IMR-90 (cell line): ENCODE results near the gene LHPP. TPM values are rescaled to one million over a fixed set of nuclear protein-coding genes. Genes with fewer than 3 reads are reported as not detected.

Experiments
- ATAC-seq: fragments of 200-7000 bp; cut with Tn5 transposase; 2 replicates; pipeline ENCODE4 v1.9.1; 2020; ENCODE audit warnings: low read depth, mild to moderate bottlenecking, moderate library complexity
- BruUV-seq: library from RNA; stranded (reverse); fragments of 400-500 nt; replicated peaks from 2 replicates; lab custom pipeline; 2021; lab: Mats Ljungman, UMichigan
- CTCF ChIA-PET: fragments of 300-600 bp; formaldehyde crosslinking; extraction: SDS; loops from one replicate; lab custom pipeline; 2021; ENCODE audit warnings: antibody characterized with exemption; lab: Yijun Ruan, JAX
- POLR2A ChIA-PET: fragments of 300-600 bp; sonication (Branson Sonifier 250); formaldehyde crosslinking; loops from one replicate; lab custom pipeline; 2022; ENCODE audit warnings: antibody characterized with exemption; ENCODE audit not compliant: unreplicated experiment; lab: Charles Lee
- DNase-seq: peaks from one replicate; pipeline ENCODE4 v3.0.0; 2013
- H2AFZ ChIP-seq: replicated peaks from 2 replicates; pipeline ENCODE3; 2013; ENCODE audit warnings: low read length, mild to moderate bottlenecking; ENCODE audit not compliant: poor library complexity
- H2AK5ac ChIP-seq: 2 replicates; pipeline ENCODE4 v1.6.1; 2013; ENCODE audit warnings: low read depth, low read length, inconsistent platforms
- H2AK9ac ChIP-seq: replicated peaks from 2 replicates; pipeline ENCODE3; 2013; ENCODE audit warnings: mild to moderate bottlenecking, low read depth, low read length, moderate library complexity; ENCODE audit not compliant: poor library complexity
- H2BK120ac ChIP-seq: 2 replicates; pipeline ENCODE4 v1.6.1; 2013; ENCODE audit warnings: low read depth, low read length, inconsistent platforms
- H2BK15ac ChIP-seq: 3 replicates; pipeline ENCODE4 v1.6.1; 2013; ENCODE audit warnings: low read depth, low read length, inconsistent platforms
- H2BK20ac ChIP-seq: 2 replicates; pipeline ENCODE4 v1.6.1; 2013; ENCODE audit warnings: low read depth, mild to moderate bottlenecking, inconsistent platforms, low read length, moderate library complexity
- H2BK5ac ChIP-seq: 2 replicates; pipeline ENCODE4 v1.6.1; 2013; ENCODE audit warnings: mild to moderate bottlenecking, low read depth, low read length, inconsistent platforms; ENCODE audit not compliant: poor library complexity, severe bottlenecking
- H3K14ac ChIP-seq: replicated peaks from 2 replicates; pipeline ENCODE4 v1.6.1; 2013; ENCODE audit warnings: low read depth, low read length, inconsistent platforms
- H3K18ac ChIP-seq: 2 replicates; pipeline ENCODE4 v1.6.1; 2013; ENCODE audit warnings: low read depth, low read length, control low read depth
- H3K23ac ChIP-seq: 2 replicates; pipeline ENCODE4 v1.6.1; 2013; ENCODE audit warnings: low read depth, low read length, inconsistent platforms
- H3K27ac ChIP-seq: 2 replicates; pipeline ENCODE4 v1.5.1; 2013; ENCODE audit warnings: mild to moderate bottlenecking, control low read depth, low read length; ENCODE audit not compliant: insufficient read depth
- H3K27me3 ChIP-seq: 2 replicates; pipeline ENCODE4 v1.6.1; 2013; ENCODE audit warnings: low read length; ENCODE audit not compliant: control insufficient read depth, insufficient read depth
- H3K36me3 ChIP-seq: 2 replicates; pipeline ENCODE4 v1.6.1; 2013; ENCODE audit warnings: low read length, mixed read lengths; ENCODE audit not compliant: control insufficient read depth, insufficient read depth
- H3K4ac ChIP-seq: 2 replicates; pipeline ENCODE4 v1.6.1; 2013; ENCODE audit warnings: low read depth, low read length, inconsistent platforms
- H3K4me1 ChIP-seq: 2 replicates; pipeline ENCODE4 v1.6.1; 2013; ENCODE audit warnings: low read length, mixed read lengths; ENCODE audit not compliant: control insufficient read depth, insufficient read depth
- H3K4me2 ChIP-seq: 2 replicates; pipeline ENCODE4 v1.6.1; 2013; ENCODE audit warnings: low read depth, mild to moderate bottlenecking, control low read depth, low read length, moderate library complexity
- H3K4me3 ChIP-seq: 2 replicates; pipeline ENCODE4 v1.5.1; 2013; ENCODE audit warnings: low read depth, mild to moderate bottlenecking, control low read depth, low read length, moderate library complexity; ENCODE audit not compliant: insufficient read depth
- H3K56ac ChIP-seq: 2 replicates; pipeline ENCODE4 v1.6.1; 2013; ENCODE audit warnings: low read length, inconsistent platforms; ENCODE audit not compliant: insufficient read depth; ENCODE audit errors: extremely low read depth
- H3K79me1 ChIP-seq, 2 experiments: 2 replicates each; pipeline ENCODE4 v1.6.1; 2013; ENCODE audit warnings: low read length in 2 of 2, inconsistent platforms in 1 of 2, low read depth in 1 of 2
- H3K9ac ChIP-seq: 2 replicates; pipeline ENCODE4 v1.6.1; 2013; ENCODE audit warnings: low read depth, low read length, control low read depth
- H3K9me1 ChIP-seq: 2 replicates; pipeline ENCODE4 v1.6.1; 2013; ENCODE audit warnings: low read length, inconsistent platforms; ENCODE audit not compliant: insufficient read depth
- H3K9me3 ChIP-seq: 2 replicates; pipeline ENCODE4 v1.6.1; 2013; ENCODE audit warnings: low read length; ENCODE audit not compliant: control insufficient read depth, insufficient read depth
- H4K20me1 ChIP-seq: 2 replicates; pipeline ENCODE4 v1.6.1; 2013; ENCODE audit warnings: low read length, inconsistent platforms; ENCODE audit not compliant: insufficient read depth
- H4K5ac ChIP-seq: 2 replicates; pipeline ENCODE4 v1.6.1; 2013; ENCODE audit warnings: mild to moderate bottlenecking, low read depth, low read length, control low read depth
- H4K8ac ChIP-seq, 2 experiments: 2 replicates each; pipeline ENCODE4 v1.6.1; 2013; ENCODE audit warnings: low read depth in 2 of 2, low read length in 2 of 2, control low read depth in 1 of 2, inconsistent platforms in 1 of 2
- H4K91ac ChIP-seq: 2 replicates; pipeline ENCODE4 v1.6.1; 2013; ENCODE audit warnings: low read depth, low read length, inconsistent platforms; ENCODE audit not compliant: insufficient read depth
- WGBS, 2 experiments: methylation state at CpG; one replicate each; pipeline versions ENCODE4 v1.1.5 to v1.1.7; 2013; ENCODE audit warnings: missing lambda C conversion rate in 2 of 2; ENCODE audit not compliant: insufficient read length in 1 of 2; ENCODE audit errors: extremely low coverage in 2 of 2; 5-methylcytosine and 5-hydroxymethylcytosine counted together
- dilution Hi-C: fragments of 300-500 bp; cut with HindIII; formaldehyde crosslinking; loops from one replicate; pipeline ENCODE4 v1.14.3; 2018; ENCODE audit warnings: low sequenced_read_pairs; ENCODE audit not compliant: unreplicated experiment
- in situ Hi-C: fragments of 300-500 bp; cut with MboI; formaldehyde crosslinking; loops from 3 replicates; pipeline ENCODE4 v1.14.3; 2019; ENCODE audit warnings: low sequenced_read_pairs, inconsistent platforms, mixed read lengths
- intact Hi-C: fragments of 100-400 bp; cut with micrococcal nuclease; formaldehyde crosslinking; loops from 2 replicates; pipeline ENCODE4 v1.10.0; 2022
- polyA plus RNA-seq, 3 experiments: library from polyadenylated mRNA; depleted of rRNA; stranded (reverse); fragments of >200 nt; gene quantifications; 2 replicates each; pipeline ENCODE4 v1.2.3, GENCODE V29; 2012; ENCODE audit warnings: low replicate concordance in 1 of 3
- total RNA-seq: library from RNA; depleted of rRNA; stranded (reverse); fragments of >200 nt; gene quantifications from 2 replicates; pipeline ENCODE4 v1.2.3, GENCODE V29; 2012
- TF ChIP-seq, protein P1 (sequence below): conservative IDR thresholded peaks from 2 replicates; pipeline ENCODE4 v1.5.1; 2012; ENCODE audit warnings: mild to moderate bottlenecking, low read depth, low read length, improper control_type of control experiment

LHPP gene
- total and polyA plus RNA-seq, 2 of the 4 experiments (the other 2 are of a cell fraction) = 2.7 to 8.3 TPM

DNA sequence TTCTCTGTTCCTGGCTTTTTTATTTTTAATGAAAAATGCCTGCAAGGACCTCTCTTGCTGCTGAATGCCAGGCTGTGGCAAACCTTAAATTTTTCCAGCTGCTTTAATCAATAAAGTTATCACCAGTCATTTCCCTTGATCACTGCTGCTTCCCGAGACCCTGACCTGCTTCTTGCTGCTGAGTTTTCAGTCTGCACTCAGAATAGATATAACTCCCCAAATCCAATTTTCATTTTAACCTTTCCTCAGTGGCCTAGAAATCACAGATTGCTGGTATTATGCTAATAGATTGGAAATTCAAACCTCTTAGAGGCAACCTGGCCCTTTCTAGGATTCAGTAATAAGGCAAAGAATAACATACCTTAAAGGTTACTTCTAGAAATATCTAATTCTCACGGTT lies 43.7 kb downstream of the LHPP start:
- Histone ChIP-seq H3K27ac (no peak overlapping the region), H4K8ac (no peak overlapping the region), H2AFZ (no peak overlapping the region), H3K23ac (no peak overlapping the region), H3K14ac (no peak overlapping the region), H4K20me1 (no peaks in the 10 kb centered on the region), H3K36me3 (no peaks in the 10 kb centered on the region), H2BK20ac (no peak overlapping the region), H2BK120ac (no peak overlapping the region), H2BK15ac (no peak overlapping the region), H3K9me1 (no peaks in the 10 kb centered on the region), H3K9me3 (0 out of 2 replicates have a peak, but pooled peaks cover 2% of the 10 kb centered on the region), H3K56ac (no peak overlapping the region), H4K5ac (no peak overlapping the region), H3K4ac (no peak overlapping the region), H3K4me1 (no peaks in the 10 kb centered on the region), H3K18ac (no peak overlapping the region), H2AK5ac (no peak overlapping the region), H2BK5ac (no peak overlapping the region), H4K91ac (no peak overlapping the region), H3K9ac (no peak overlapping the region), H2AK9ac (no peak overlapping the region), H3K4me2 (no peak overlapping the region), H3K4me3 (no peak overlapping the region), H3K27me3 (no peaks in the 10 kb centered on the region), H3K79me1 (no peaks in the 10 kb centered on the region)
- ChIA-PET POLR2A (no interaction called here), CTCF (no interaction called here)
- intact Hi-C loops = no loop called here
- in situ Hi-C loops = no loop called here
- TF ChIP-seq, protein P1, sequence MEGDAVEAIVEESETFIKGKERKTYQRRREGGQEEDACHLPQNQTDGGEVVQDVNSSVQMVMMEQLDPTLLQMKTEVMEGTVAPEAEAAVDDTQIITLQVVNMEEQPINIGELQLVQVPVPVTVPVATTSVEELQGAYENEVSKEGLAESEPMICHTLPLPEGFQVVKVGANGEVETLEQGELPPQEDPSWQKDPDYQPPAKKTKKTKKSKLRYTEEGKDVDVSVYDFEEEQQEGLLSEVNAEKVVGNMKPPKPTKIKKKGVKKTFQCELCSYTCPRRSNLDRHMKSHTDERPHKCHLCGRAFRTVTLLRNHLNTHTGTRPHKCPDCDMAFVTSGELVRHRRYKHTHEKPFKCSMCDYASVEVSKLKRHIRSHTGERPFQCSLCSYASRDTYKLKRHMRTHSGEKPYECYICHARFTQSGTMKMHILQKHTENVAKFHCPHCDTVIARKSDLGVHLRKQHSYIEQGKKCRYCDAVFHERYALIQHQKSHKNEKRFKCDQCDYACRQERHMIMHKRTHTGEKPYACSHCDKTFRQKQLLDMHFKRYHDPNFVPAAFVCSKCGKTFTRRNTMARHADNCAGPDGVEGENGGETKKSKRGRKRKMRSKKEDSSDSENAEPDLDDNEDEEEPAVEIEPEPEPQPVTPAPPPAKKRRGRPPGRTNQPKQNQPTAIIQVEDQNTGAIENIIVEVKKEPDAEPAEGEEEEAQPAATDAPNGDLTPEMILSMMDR = no peak
- no TSS peak for BruUV-seq
- ATAC-seq (no peak), DNase-seq (no peak)
- dilution Hi-C loops = no loop called here
- WGBS, 2 experiments = no CpG with 5 or more reads among the region's 2 CpGs
